GM21515 (cell line): ENCODE measurements around the gene TEX12.
"Not testable (repeated sequence)": the region's sequence is repeated elsewhere in the genome, so short reads cannot be mapped to it uniquely, and the experiment has no call there.

Source experiments
- ATAC-seq: cut with Tn5 transposase; IDR thresholded peaks from one replicate; pipeline ENCODE4 v1.9.1; 2021; ENCODE audit not compliant: unreplicated experiment

Gene TEX12

GRCh38 chr11:112167145-112167544 lies at the start of gene TEX12:
TSS of gene TEX12 (plus strand) at chr11:112167372. CDS start at chr11:112169269, 1,897 bp downstream.
- ATAC-seq, result no peak

GRCh38 chr11:112118176-112118575 lies 49.0 kb upstream of the TEX12 start:
- ATAC-seq, result no peak

GRCh38 chr11:112121981-112122615 lies 45.1 kb upstream of the TEX12 start:
- ATAC-seq, result no peak

GRCh38 chr11:112123129-112123528 lies 44.0 kb upstream of the TEX12 start:
- ATAC-seq, result no peak

GRCh38 chr11:112127056-112127455 lies 40.1 kb upstream of the TEX12 start:
- no peak for ATAC-seq

- ATAC-seq, result no peak
Observed at GRCh38 chr11:112128483-112129121, 38.6 kb upstream of the TEX12 start.

GRCh38 chr11:112129656-112130055 lies 37.5 kb upstream of the TEX12 start:
- ATAC-seq, result no peak

GRCh38 chr11:112132737-112133136 lies 34.4 kb upstream of the TEX12 start:
- no peak for ATAC-seq

GRCh38 chr11:112134473-112134872 lies 32.7 kb upstream of the TEX12 start:
- no peak for ATAC-seq

GRCh38 chr11:112143597-112143996 lies 23.6 kb upstream of the TEX12 start:
- no peak for ATAC-seq

- no peak for ATAC-seq
Observed at GRCh38 chr11:112150517-112150916, 16.7 kb upstream of the TEX12 start.

- ATAC-seq, result no peak
Observed at GRCh38 chr11:112156153-112156955, 10.8 kb upstream of the TEX12 start.

- ATAC-seq, result no peak
Observed at GRCh38 chr11:112156956-112157766, 10.0 kb upstream of the TEX12 start.

GRCh38 chr11:112159098-112160065 lies 7.8 kb upstream of the TEX12 start:
- no peak for ATAC-seq

- ATAC-seq, result no peak
Observed at GRCh38 chr11:112160091-112160848, 6.9 kb upstream of the TEX12 start.

GRCh38 chr11:112161012-112161411 lies 6.2 kb upstream of the TEX12 start:
- ATAC-seq, result no peak

GRCh38 chr11:112162200-112162599 lies 5.0 kb upstream of the TEX12 start:
- not testable (repeated sequence) for ATAC-seq

GRCh38 chr11:112162761-112163546 lies 4.2 kb upstream of the TEX12 start:
- no peak for ATAC-seq
